Trophoblast cell (in vitro differentiated cells and primary cell): ENCODE measurements around the gene PML.

Experiments
- DNase-seq, 2 donors: peaks; one replicate each; pipeline ENCODE4 v3.0.0-alpha.2; 2016
- H2AFZ ChIP-seq: 2 replicates; pipeline ENCODE4 v1.6.1; 2013; ENCODE audit warnings: low read length, moderate library complexity, mild to moderate bottlenecking; ENCODE audit not compliant: insufficient read depth, poor library complexity
- H2AK5ac ChIP-seq: 2 replicates; pipeline ENCODE4 v1.6.1; 2013; ENCODE audit warnings: mild to moderate bottlenecking, low read length
- H2BK120ac ChIP-seq: 2 replicates; pipeline ENCODE4 v1.6.1; 2013; ENCODE audit warnings: low read length, mild to moderate bottlenecking, moderate library complexity; ENCODE audit not compliant: insufficient read depth, poor library complexity
- H2BK12ac ChIP-seq: 2 replicates; pipeline ENCODE4 v1.6.1; 2013; ENCODE audit warnings: mild to moderate bottlenecking, low read length, moderate library complexity
- H2BK5ac ChIP-seq: 2 replicates; pipeline ENCODE4 v1.6.1; 2013; ENCODE audit warnings: low read length, low read depth, moderate library complexity, mild to moderate bottlenecking; ENCODE audit not compliant: poor library complexity
- H3K14ac ChIP-seq: 2 replicates; pipeline ENCODE4 v1.6.1; 2013; ENCODE audit warnings: mild to moderate bottlenecking, low read length
- H3K18ac ChIP-seq: 2 replicates; pipeline ENCODE4 v1.6.1; 2013; ENCODE audit warnings: mild to moderate bottlenecking, low read length
- H3K23ac ChIP-seq: 2 replicates; pipeline ENCODE4 v1.6.1; 2013; ENCODE audit warnings: low read length
- H3K27ac ChIP-seq: 2 replicates; pipeline ENCODE4 v1.5.1; 2013; ENCODE audit warnings: low read depth, mild to moderate bottlenecking, inconsistent platforms, low read length, moderate library complexity
- H3K27me3 ChIP-seq: 2 replicates; pipeline ENCODE4 v1.6.1; 2013; ENCODE audit warnings: inconsistent platforms, mild to moderate bottlenecking, low read length, moderate library complexity; ENCODE audit not compliant: insufficient read depth
- H3K36me3 ChIP-seq, 2 experiments: 1 replicate in 1 of 2; 2 replicates in 1 of 2; pipeline ENCODE4 v1.6.1; 2013; ENCODE audit warnings: low read length in 2 of 2, mild to moderate bottlenecking in 2 of 2, moderate library complexity in 1 of 2; ENCODE audit not compliant: insufficient read depth in 2 of 2, control insufficient read depth in 1 of 2
- H3K4ac ChIP-seq: 2 replicates; pipeline ENCODE4 v1.6.1; 2013; ENCODE audit warnings: low read depth, mild to moderate bottlenecking, low read length, moderate library complexity
- H3K4me1 ChIP-seq, 2 experiments: 1 replicate in 1 of 2; 2 replicates in 1 of 2; pipeline ENCODE4 v1.6.1; 2013; ENCODE audit warnings: low read length in 2 of 2, mild to moderate bottlenecking in 2 of 2, moderate library complexity in 1 of 2; ENCODE audit not compliant: insufficient read depth in 2 of 2, control insufficient read depth in 1 of 2
- H3K4me2 ChIP-seq: 2 replicates; pipeline ENCODE4 v1.6.1; 2013; ENCODE audit warnings: inconsistent platforms, mild to moderate bottlenecking, low read length, moderate library complexity
- H3K4me3 ChIP-seq: 2 replicates; pipeline ENCODE4 v1.5.1; 2013; ENCODE audit warnings: mild to moderate bottlenecking, low read depth, low read length, inconsistent platforms
- H3K79me1 ChIP-seq: one replicate; pipeline ENCODE4 v1.6.1; 2013; ENCODE audit warnings: low read length
- H3K79me2 ChIP-seq: 2 replicates; pipeline ENCODE4 v1.6.1; 2013; ENCODE audit warnings: low read length, mild to moderate bottlenecking; ENCODE audit not compliant: control insufficient read depth, insufficient read depth, poor library complexity
- H3K9ac ChIP-seq: 2 replicates; pipeline ENCODE4 v1.6.1; 2013; ENCODE audit warnings: mild to moderate bottlenecking, low read length
- H3K9me3 ChIP-seq: 2 replicates; pipeline ENCODE4 v1.6.1; 2013; ENCODE audit warnings: low read depth, mild to moderate bottlenecking, control low read depth, inconsistent platforms, low read length; ENCODE audit not compliant: insufficient read depth
- H4K12ac ChIP-seq: 2 replicates; pipeline ENCODE4 v1.6.1; 2013; ENCODE audit warnings: low read depth, mild to moderate bottlenecking, low read length, moderate library complexity
- H4K8ac ChIP-seq: 2 replicates; pipeline ENCODE4 v1.6.1; 2013; ENCODE audit warnings: low read depth, mild to moderate bottlenecking, low read length, moderate library complexity
- H4K91ac ChIP-seq: one replicate; pipeline ENCODE4 v1.6.1; 2013; ENCODE audit warnings: low read depth, mild to moderate bottlenecking, low read length, moderate library complexity
- WGBS: extraction: QIAGEN DNeasy Blood & Tissue Kit; methylation state at CpG from one replicate; pipeline ENCODE4 v1.1.7; 2013; ENCODE audit warnings: missing lambda C conversion rate; ENCODE audit not compliant: insufficient read length, insufficient coverage; ENCODE audit errors: extremely low coverage; 5-methylcytosine and 5-hydroxymethylcytosine counted together

PML gene

DNA sequence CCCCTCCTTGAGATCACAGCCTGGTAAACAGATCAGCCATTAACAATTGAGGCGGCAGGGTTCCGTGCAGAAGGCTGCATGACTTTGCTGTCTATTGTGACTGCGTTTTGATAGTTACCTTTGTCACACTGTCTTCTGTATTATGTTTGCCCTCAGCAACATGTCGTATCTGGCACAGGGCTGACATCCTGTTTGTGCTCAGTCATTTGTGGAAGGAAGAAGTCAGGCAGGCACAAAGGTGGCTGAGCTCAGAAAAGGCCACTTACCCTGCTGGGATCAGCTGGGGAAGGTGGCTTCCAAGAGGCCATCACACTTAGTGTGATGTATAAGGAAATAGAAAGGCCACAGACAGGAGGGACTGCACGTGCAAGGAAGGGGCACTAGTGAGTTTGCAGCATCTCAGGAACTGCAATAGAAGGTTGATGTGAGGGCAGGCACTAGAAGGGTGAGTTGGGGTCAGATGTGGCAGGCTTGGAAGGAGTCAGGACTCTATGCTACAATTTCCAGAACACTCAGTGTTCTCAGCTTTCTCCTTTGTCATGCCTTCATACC, 13.4 kb downstream of the PML start:
- Histone ChIP-seq H2BK12ac (no peak overlapping the region), H3K27ac (no peak overlapping the region), H2AFZ (no peak overlapping the region), H3K14ac (no peak overlapping the region), H2BK120ac (no peak overlapping the region), H3K4ac (no peak overlapping the region), H3K18ac (no peak overlapping the region), H3K4me3 (no peak overlapping the region), H3K79me2 (peaks cover 2% of the 10 kb centered on the region), H3K9me3 (no peaks in the 10 kb centered on the region), H4K8ac (no peak overlapping the region), H3K4me1 (peaks cover 2 to 4% of the 10 kb centered on the region in 2 experiments), H2AK5ac (no peak overlapping the region), H2BK5ac (no peak overlapping the region), H4K12ac (no peak overlapping the region), H3K9ac (no peak overlapping the region), H3K23ac (peak overlapping the region; percentile 82), H4K91ac (no peak overlapping the region), H3K36me3 (peaks cover 6% of the 10 kb centered on the region in 2 experiments), H3K27me3 (no peaks in the 10 kb centered on the region), H3K79me1 (no peaks in the 10 kb centered on the region), H3K4me2 (no peak overlapping the region)
- no peak for DNase-seq
- WGBS = no CpG with 5 or more reads among the region's 5 CpGs

DNA sequence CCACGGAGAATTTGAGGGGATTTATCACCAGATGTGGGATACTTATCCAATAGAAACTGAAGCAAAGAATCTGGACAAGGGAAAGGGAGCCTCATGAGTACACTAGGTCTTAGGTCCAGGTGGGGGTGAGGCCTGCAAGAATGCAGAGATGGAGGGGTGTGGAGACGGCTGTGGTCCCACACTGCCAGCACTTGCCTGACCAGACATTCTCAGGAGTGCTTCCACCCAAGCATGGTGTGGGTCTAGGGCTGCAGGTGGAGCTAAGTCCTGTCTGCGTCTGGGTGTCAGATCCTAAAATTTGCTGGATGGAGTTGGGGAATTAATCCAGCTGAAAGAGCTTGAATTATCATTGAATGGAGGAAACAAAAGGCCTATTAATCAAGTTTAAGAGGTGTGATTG, 14.4 kb downstream of the PML start:
- H3K4me2 ChIP-seq = no peak overlapping the region
- H3K9me3 ChIP-seq = no peaks in the 10 kb centered on the region
- H2BK12ac ChIP-seq = peak overlapping the region; percentile 13
- H2AFZ ChIP-seq = no peak overlapping the region
- H2BK120ac ChIP-seq = no peak overlapping the region
- H3K79me2 ChIP-seq = peaks cover 2% of the 10 kb centered on the region
- no peak overlapping the region for H3K4ac ChIP-seq
- H4K8ac ChIP-seq = no peak overlapping the region
- H2AK5ac ChIP-seq = no peak overlapping the region
- no peak overlapping the region for H4K91ac ChIP-seq
- H3K4me3 ChIP-seq = no peak overlapping the region
- no peak overlapping the region for H4K12ac ChIP-seq
- no peak overlapping the region for H3K27ac ChIP-seq
- peaks cover 6 to 7% of the 10 kb centered on the region in 2 experiments for H3K36me3 ChIP-seq
- no peak overlapping the region for H3K14ac ChIP-seq
- H3K9ac ChIP-seq = no peak overlapping the region
- no peak for DNase-seq
- H3K79me1 ChIP-seq = no peaks in the 10 kb centered on the region
- H3K27me3 ChIP-seq = no peaks in the 10 kb centered on the region
- peaks cover 2 to 4% of the 10 kb centered on the region in 2 experiments for H3K4me1 ChIP-seq
- no peak overlapping the region for H3K23ac ChIP-seq
- no peak overlapping the region for H2BK5ac ChIP-seq
- no peak overlapping the region for H3K18ac ChIP-seq
- no CpG with 5 or more reads among the region's 3 CpGs for WGBS

DNA sequence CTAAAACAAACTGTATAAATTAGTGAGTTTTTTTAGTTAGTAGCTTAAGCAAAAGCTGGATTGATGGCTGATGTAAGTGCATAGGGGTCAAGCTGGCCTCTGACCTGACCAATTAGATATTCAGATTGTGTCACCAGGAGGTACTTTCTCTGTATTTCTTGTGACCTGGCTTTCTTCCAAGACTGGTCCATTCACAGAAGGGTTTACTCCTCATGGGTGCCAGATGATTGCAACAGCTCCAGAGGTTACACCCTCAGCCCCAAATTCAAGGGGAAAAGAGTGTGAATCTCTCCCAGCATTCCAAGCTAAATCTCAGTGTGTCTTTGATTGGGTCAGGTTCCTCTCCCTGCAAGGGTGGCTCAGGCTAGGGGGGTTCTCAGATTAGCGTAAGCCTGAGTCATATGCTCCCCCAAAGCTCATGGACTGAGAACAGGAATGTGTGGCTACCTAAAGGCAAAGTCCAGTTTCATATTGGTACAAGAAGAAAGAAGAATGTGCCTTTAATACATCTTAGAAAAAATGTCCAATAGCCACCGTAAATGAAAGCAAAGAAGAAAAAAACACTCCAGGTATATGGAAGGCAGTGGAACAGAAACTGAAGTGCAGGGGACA, 16.5 kb downstream of the PML start:
- no peak overlapping the region for H3K4me3 ChIP-seq
- no peak overlapping the region for H3K23ac ChIP-seq
- no peak overlapping the region for H4K8ac ChIP-seq
- no peak overlapping the region for H3K27ac ChIP-seq
- no CpG with 5 or more reads among the region's 2 CpGs for WGBS
- H2AK5ac ChIP-seq = no peak overlapping the region
- no peak overlapping the region for H4K91ac ChIP-seq
- H2BK120ac ChIP-seq = no peak overlapping the region
- H3K4ac ChIP-seq = no peak overlapping the region
- no peak overlapping the region for H4K12ac ChIP-seq
- peaks cover 2% of the 10 kb centered on the region for H3K79me2 ChIP-seq
- peaks cover 2 to 5% of the 10 kb centered on the region in 2 experiments for H3K36me3 ChIP-seq
- peaks cover 2 to 4% of the 10 kb centered on the region in 2 experiments for H3K4me1 ChIP-seq
- H3K18ac ChIP-seq = no peak overlapping the region
- H3K79me1 ChIP-seq = no peaks in the 10 kb centered on the region
- no peak overlapping the region for H2BK12ac ChIP-seq
- H3K4me2 ChIP-seq = no peak overlapping the region
- no peak overlapping the region for H2BK5ac ChIP-seq
- no peak for DNase-seq
- no peaks in the 10 kb centered on the region for H3K9me3 ChIP-seq
- H3K27me3 ChIP-seq = no peaks in the 10 kb centered on the region
- H3K9ac ChIP-seq = no peak overlapping the region
- no peak overlapping the region for H2AFZ ChIP-seq
- no peak overlapping the region for H3K14ac ChIP-seq

DNA sequence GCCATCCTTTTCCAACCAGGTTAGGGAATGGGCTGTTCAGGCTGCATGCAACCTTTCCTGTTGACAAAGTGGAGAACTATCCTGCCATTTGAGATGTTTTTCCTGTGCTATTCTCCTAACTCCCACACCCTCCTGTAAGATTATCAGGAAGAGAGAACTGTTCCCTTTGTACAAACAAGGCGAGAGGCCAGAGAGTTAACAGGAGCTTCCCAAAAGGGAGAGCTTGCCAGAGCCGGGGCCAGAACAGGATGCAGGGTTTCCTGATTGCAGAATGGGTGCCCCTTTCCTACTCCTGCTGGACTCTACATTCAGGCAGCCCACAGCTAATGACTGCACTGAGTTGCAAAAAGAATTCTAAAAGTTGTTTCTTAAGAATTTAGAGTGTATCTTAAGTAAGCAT, 17.1 kb downstream of the PML start:
- H3K23ac ChIP-seq = no peak overlapping the region
- H3K14ac ChIP-seq = no peak overlapping the region
- no peaks in the 10 kb centered on the region for H3K9me3 ChIP-seq
- H2AK5ac ChIP-seq = no peak overlapping the region
- H3K4me2 ChIP-seq = no peak overlapping the region
- no peak overlapping the region for H4K91ac ChIP-seq
- WGBS = no CpG with 5 or more reads among the region's 2 CpGs
- H3K27ac ChIP-seq = no peak overlapping the region
- no peak overlapping the region for H2BK12ac ChIP-seq
- no peak overlapping the region for H3K4ac ChIP-seq
- H3K79me2 ChIP-seq = peaks cover under 1% of the 10 kb centered on the region
- H3K27me3 ChIP-seq = no peaks in the 10 kb centered on the region
- no peak overlapping the region for H4K12ac ChIP-seq
- no peak overlapping the region for H2BK5ac ChIP-seq
- peaks cover 1 to 4% of the 10 kb centered on the region in 2 experiments for H3K36me3 ChIP-seq
- H3K9ac ChIP-seq = no peak overlapping the region
- no peak overlapping the region for H3K4me3 ChIP-seq
- DNase-seq = no peak
- H3K79me1 ChIP-seq = no peaks in the 10 kb centered on the region
- H3K18ac ChIP-seq = no peak overlapping the region
- no peak overlapping the region for H2BK120ac ChIP-seq
- no peak overlapping the region for H4K8ac ChIP-seq
- no peak overlapping the region for H2AFZ ChIP-seq
- H3K4me1 ChIP-seq = peaks cover 1 to 4% of the 10 kb centered on the region in 2 experiments
